ENCODE measurements around the gene TNS3.

GRCh38 chr7:47610506-47611044 is 28.7 kb upstream of the TNS3 start:
- TF ChIP-seq CTCF (conservative IDR thresholded peaks at IDR 0.05), result no peak
- no peak for TF ChIP-seq EZH2 (IDR thresholded peaks at IDR 0.05; ENCODE audit: low read depth)
